ENCODE measurements around the gene PREX1. TPM values are rescaled to one million over a fixed set of nuclear protein-coding genes. Genes with fewer than 3 reads are reported as not detected.

Gene PREX1
- total and polyA plus RNA-seq, 2 donors = 12.6 to 18.1 TPM

- H3K27ac ChIP-seq (ENCODE audit: low read depth) = no peak overlapping the region
- no peaks in the 10 kb centered on the region for H3K36me3 ChIP-seq (ENCODE audit: insufficient read depth)
- DNase-seq (ENCODE audit: extremely low spot score) = no peak
- WGBS = 93% methylated on average over 13 of the region's 13 CpGs
- no peak overlapping the region for H3K4me3 ChIP-seq (ENCODE audit: low read depth, low read length)
- no peaks in the 10 kb centered on the region for H3K4me1 ChIP-seq (ENCODE audit: insufficient read depth)
These were observed 129.1 kb downstream of the PREX1 start for GRCh38 chr20:48698507-48699267.

- H3K4me3 ChIP-seq (ENCODE audit: low read depth, low read length) = no peak overlapping the region
- WGBS = 57% methylated on average over 8 of the region's 8 CpGs
- H3K27ac ChIP-seq (ENCODE audit: low read depth) = no peak overlapping the region
- no peaks in the 10 kb centered on the region for H3K4me1 ChIP-seq (ENCODE audit: insufficient read depth)
- no peaks in the 10 kb centered on the region for H3K36me3 ChIP-seq (ENCODE audit: insufficient read depth)
- no peak for DNase-seq (ENCODE audit: extremely low spot score)
These were observed 129.8 kb downstream of the PREX1 start for GRCh38 chr20:48697845-48698491.

- WGBS = 93% methylated on average over 4 of the region's 4 CpGs
- no peak overlapping the region for H3K27ac ChIP-seq (ENCODE audit: low read depth)
These were observed 131.1 kb downstream of the PREX1 start for GRCh38 chr20:48696671-48697070.

GRCh38 chr20:48695738-48696137 lies 132.1 kb downstream of the PREX1 start:
- H3K36me3 ChIP-seq (ENCODE audit: insufficient read depth) = no peaks in the 10 kb centered on the region
- no peak for DNase-seq (ENCODE audit: extremely low spot score)
- no peak overlapping the region for H3K4me3 ChIP-seq (ENCODE audit: low read depth, low read length)
- no peak overlapping the region for H3K27ac ChIP-seq (ENCODE audit: low read depth)
- no peaks in the 10 kb centered on the region for H3K4me1 ChIP-seq (ENCODE audit: insufficient read depth)

More at GRCh38 chr20:48696671-48697070, 131.1 kb downstream of the PREX1 start:
- Histone ChIP-seq H3K4me3 (ENCODE audit: low read depth, low read length) (no peak overlapping the region), H3K4me1 (ENCODE audit: insufficient read depth) (no peaks in the 10 kb centered on the region), H3K36me3 (ENCODE audit: insufficient read depth) (no peaks in the 10 kb centered on the region)
- DNase-seq (ENCODE audit: extremely low spot score) = no peak

- WGBS = 72% methylated on average over 2 of the region's 2 CpGs
- H3K36me3 ChIP-seq (ENCODE audit: insufficient read depth) = no peaks in the 10 kb centered on the region
- no peak overlapping the region for H3K27ac ChIP-seq (ENCODE audit: low read depth)
- H3K4me3 ChIP-seq (ENCODE audit: low read depth, low read length) = no peak overlapping the region
- no peak for DNase-seq (ENCODE audit: extremely low spot score)
- no peaks in the 10 kb centered on the region for H3K4me1 ChIP-seq (ENCODE audit: insufficient read depth)
These were observed 132.5 kb downstream of the PREX1 start for GRCh38 chr20:48695255-48695654.

GRCh38 chr20:48694381-48694865 lies 133.4 kb downstream of the PREX1 start:
- Histone ChIP-seq H3K4me1 (ENCODE audit: insufficient read depth) (no peaks in the 10 kb centered on the region), H3K27ac (ENCODE audit: low read depth) (no peak overlapping the region), H3K4me3 (ENCODE audit: low read depth, low read length) (no peak overlapping the region), H3K36me3 (ENCODE audit: insufficient read depth) (no peaks in the 10 kb centered on the region)
- 86% methylated on average over 7 of the region's 7 CpGs for WGBS
- no peak for DNase-seq (ENCODE audit: extremely low spot score)

GRCh38 chr20:48691523-48691922 lies 136.3 kb downstream of the PREX1 start:
- DNase-seq (ENCODE audit: extremely low spot score) = no peak
- Histone ChIP-seq H3K36me3 (ENCODE audit: insufficient read depth) (no peaks in the 10 kb centered on the region), H3K4me1 (ENCODE audit: insufficient read depth) (no peaks in the 10 kb centered on the region), H3K4me3 (ENCODE audit: low read depth, low read length) (no peak overlapping the region), H3K27ac (ENCODE audit: low read depth) (no peak overlapping the region)
- WGBS = 77% methylated on average over 7 of the region's 7 CpGs

- no peak overlapping the region for H3K27ac ChIP-seq (ENCODE audit: low read depth)
- DNase-seq (ENCODE audit: extremely low spot score) = no peak
- WGBS = 77% methylated on average over 18 of the region's 18 CpGs
These were observed 136.9 kb downstream of the PREX1 start for GRCh38 chr20:48690888-48691287.

GRCh38 chr20:48689874-48690571 lies 137.8 kb downstream of the PREX1 start:
- Histone ChIP-seq H3K4me1 (ENCODE audit: insufficient read depth) (no peaks in the 10 kb centered on the region), H3K4me3 (ENCODE audit: low read depth, low read length) (no peak overlapping the region), H3K36me3 (ENCODE audit: insufficient read depth) (no peaks in the 10 kb centered on the region), H3K27ac (ENCODE audit: low read depth) (no peak overlapping the region)
- DNase-seq (ENCODE audit: extremely low spot score) = no peak
- 96% methylated on average over 9 of the region's 9 CpGs for WGBS

More at GRCh38 chr20:48690888-48691287, 136.9 kb downstream of the PREX1 start:
- H3K4me1 ChIP-seq (ENCODE audit: insufficient read depth) = no peaks in the 10 kb centered on the region
- H3K36me3 ChIP-seq (ENCODE audit: insufficient read depth) = no peaks in the 10 kb centered on the region
- no peak overlapping the region for H3K4me3 ChIP-seq (ENCODE audit: low read depth, low read length)

- no peak overlapping the region for H3K4me3 ChIP-seq (ENCODE audit: low read depth, low read length)
- no peak for DNase-seq (ENCODE audit: extremely low spot score)
- H3K27ac ChIP-seq (ENCODE audit: low read depth) = no peak overlapping the region
- 93% methylated on average over 8 of the region's 8 CpGs for whole genome bisulfite sequencing
- H3K36me3 ChIP-seq (ENCODE audit: insufficient read depth) = no peaks in the 10 kb centered on the region
- H3K4me1 ChIP-seq (ENCODE audit: insufficient read depth) = no peaks in the 10 kb centered on the region
These were observed 138.4 kb downstream of the PREX1 start for GRCh38 chr20:48689388-48689787.

- H3K36me3 ChIP-seq (ENCODE audit: insufficient read depth) = no peaks in the 10 kb centered on the region
- WGBS = 98% methylated on average over 8 of the region's 8 CpGs
- H3K27ac ChIP-seq (ENCODE audit: low read depth) = no peak overlapping the region
- H3K4me1 ChIP-seq (ENCODE audit: insufficient read depth) = no peaks in the 10 kb centered on the region
- no peak overlapping the region for H3K4me3 ChIP-seq (ENCODE audit: low read depth, low read length)
- DNase-seq (ENCODE audit: extremely low spot score) = no peak
These were observed 139.2 kb downstream of the PREX1 start for GRCh38 chr20:48688579-48688978.

GRCh38 chr20:48687117-48687800 lies 140.5 kb downstream of the PREX1 start:
- Histone ChIP-seq H3K4me1 (ENCODE audit: insufficient read depth) (no peaks in the 10 kb centered on the region), H3K27ac (ENCODE audit: low read depth) (no peak overlapping the region)
- 90% methylated on average over 10 of the region's 10 CpGs for WGBS

More at GRCh38 chr20:48687117-48687800, 140.5 kb downstream of the PREX1 start:
- Histone ChIP-seq H3K36me3 (ENCODE audit: insufficient read depth) (no peaks in the 10 kb centered on the region), H3K4me3 (ENCODE audit: low read depth, low read length) (no peak overlapping the region)
- DNase-seq (ENCODE audit: extremely low spot score) = no peak
